ENCODE results near the gene FAM3C.
"Not testable (repeated sequence)": the region's sequence is repeated elsewhere in the genome, so short reads cannot be mapped to it uniquely, and the experiment has no call there.

The FAM3C gene

GRCh38 chr7:121329191-121330052 is 66.7 kb downstream of the FAM3C start:
- peak; percentile 31 for DNase-seq

- DNase-seq = no peak
Observed at GRCh38 chr7:121328508-121329190, 67.5 kb downstream of the FAM3C start, which contains the start of gene WNT16. WNT16 (plus strand) TSS chr7:121329000; CDS start chr7:121329293, 293 bp downstream.

GRCh38 chr7:121327671-121328070 is 68.4 kb downstream of the FAM3C start:
- DNase-seq = no peak

- no peak for DNase-seq
Observed at GRCh38 chr7:121323515-121324302, 72.4 kb downstream of the FAM3C start.

GRCh38 chr7:121322460-121322859 is 73.6 kb downstream of the FAM3C start:
- DNase-seq = no peak

- not testable (repeated sequence) for DNase-seq
Observed at GRCh38 chr7:121315170-121315569, 80.9 kb downstream of the FAM3C start.

GRCh38 chr7:121313793-121314676 is 82.1 kb downstream of the FAM3C start:
- DNase-seq = no peak

- DNase-seq = no peak
Observed at GRCh38 chr7:121313220-121313792, 82.8 kb downstream of the FAM3C start.

GRCh38 chr7:121307021-121307574 is 89.0 kb downstream of the FAM3C start:
- DNase-seq = no peak

GRCh38 chr7:121306565-121306964 is 89.5 kb downstream of the FAM3C start:
- no peak for DNase-seq

- DNase-seq = no peak
Observed at GRCh38 chr7:121305109-121305508, 91.0 kb downstream of the FAM3C start.

GRCh38 chr7:121304102-121304658 is 91.9 kb downstream of the FAM3C start:
- no peak for DNase-seq

- DNase-seq = no peak
Observed at GRCh38 chr7:121303422-121304101, 92.5 kb downstream of the FAM3C start.

- no peak for DNase-seq
Observed at GRCh38 chr7:121302214-121302745, 93.8 kb downstream of the FAM3C start.

- DNase-seq = no peak
Observed at GRCh38 chr7:121301446-121302213, 94.5 kb downstream of the FAM3C start.

- DNase-seq = no peak
Observed at GRCh38 chr7:121300685-121301420, 95.3 kb downstream of the FAM3C start.

Measured in 8988T (cell line).